Activated naive CD4-positive, alpha-beta T cell treated with anti-CD3 and anti-CD28 coated beads for 36 hours (primary cell): ENCODE data around the gene SEMA4D. TPM values are rescaled to one million over a fixed set of nuclear protein-coding genes. Genes with fewer than 3 reads are reported as not detected.
A peak's percentile ranks its signal among the peaks of the same experiment; 100 is the strongest.

Experiments used
- CTCF ChIA-PET: fragments of 350-600 bp; sonication (Branson Sonifier 250); formaldehyde crosslinking; loops from one replicate; lab custom pipeline; 2021; ENCODE audit warnings: antibody characterized with exemption; lab: Charles Lee
- DNase-seq: peaks from one replicate; pipeline ENCODE4 v3.0.0-alpha.2; 2020
- H3K27ac Mint-ChIP-seq: one replicate; pipeline ENCODE4 v1.8.0; 2021; ENCODE audit warnings: mild to moderate bottlenecking, mixed read lengths
- H3K27me3 Mint-ChIP-seq: one replicate; pipeline ENCODE4 v1.8.0; 2021; ENCODE audit warnings: low read depth, mixed read lengths
- H3K36me3 Mint-ChIP-seq: one replicate; pipeline ENCODE4 v1.8.0; 2021; ENCODE audit warnings: low read depth, mixed read lengths
- H3K4me1 Mint-ChIP-seq: one replicate; pipeline ENCODE4 v1.8.0; 2021; ENCODE audit warnings: low read depth, mixed read lengths
- H3K4me3 Mint-ChIP-seq: one replicate; pipeline ENCODE4 v1.8.0; 2021; ENCODE audit warnings: mild to moderate bottlenecking, moderate library complexity, mixed read lengths
- H3K9me3 Mint-ChIP-seq: one replicate; pipeline ENCODE4 v1.8.0; 2021; ENCODE audit warnings: mixed read lengths
- intact Hi-C: fragments of 100-400 bp; cut with micrococcal nuclease; formaldehyde crosslinking; loops from one replicate; pipeline ENCODE4 v1.15.1; 2023
- total RNA-seq, 2 experiments: library from RNA; stranded (reverse); gene quantifications; one replicate each; pipeline ENCODE4 v1.2.3, GENCODE V29; 2021

Gene SEMA4D
- total RNA-seq, 2 experiments from 2014 or later: 156 to 160 TPM

GRCh38 chr9:89358376-89358916 lies 139.5 kb downstream of the SEMA4D start:
- Mint-ChIP-seq H3K27ac (peak overlapping the region; percentile 63), H3K4me3 (no peak overlapping the region), H3K27me3 (no peaks in the 10 kb centered on the region), H3K9me3 (no peaks in the 10 kb centered on the region), H3K36me3 (peaks cover 52% of the 10 kb centered on the region), H3K4me1 (peaks cover 2% of the 10 kb centered on the region)
- intact Hi-C loops: no loop called here
- CTCF ChIA-PET: interaction anchor here (0.6 to 1.8 kb wide), 2 partner anchors 190 to 350 kb away, joined by 3 to 4 read pairs; no protein-coding TSS in a partner anchor
- no peak for DNase-seq

DNA sequence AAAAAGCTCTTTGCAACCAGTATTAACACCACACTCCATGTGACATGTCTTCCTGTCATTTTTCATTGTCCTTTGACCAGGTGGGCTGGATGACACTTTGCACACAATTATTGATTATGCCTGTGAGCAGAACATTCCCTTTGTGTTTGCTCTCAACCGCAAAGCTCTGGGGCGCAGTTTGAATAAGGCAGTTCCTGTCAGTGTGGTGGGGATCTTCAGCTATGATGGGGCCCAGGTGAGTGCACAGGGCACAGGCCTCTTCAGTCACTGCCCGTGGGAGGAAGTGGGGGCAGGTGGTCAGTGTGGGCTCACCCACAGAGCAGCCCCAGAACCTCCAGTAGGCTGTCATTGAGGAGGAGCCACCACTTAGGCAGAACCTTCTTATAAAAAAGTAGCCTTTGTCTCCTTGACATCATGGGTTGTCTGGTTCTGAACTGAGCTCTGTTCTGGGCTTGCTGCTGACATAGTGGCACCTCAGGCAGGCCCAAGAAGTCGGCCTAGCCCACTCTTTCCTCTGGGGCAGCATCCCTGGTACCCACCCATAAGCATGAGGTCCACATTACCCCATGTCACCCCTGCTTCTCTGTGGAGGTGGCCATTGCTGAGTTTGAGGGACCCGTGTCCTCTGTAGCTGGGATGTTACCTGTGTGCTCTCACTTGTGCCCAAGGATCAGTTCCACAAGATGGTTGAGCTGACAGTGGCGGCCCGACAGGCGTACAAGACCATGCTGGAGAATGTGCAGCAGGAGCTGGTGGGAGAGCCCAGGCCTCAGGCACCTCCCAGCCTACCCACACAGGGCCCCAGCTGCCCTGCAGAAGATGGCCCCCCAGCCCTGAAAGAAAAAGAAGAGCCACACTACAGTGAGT lies 140.3 kb downstream of the SEMA4D start:
- peaks cover 4% of the 10 kb centered on the region for H3K4me1 Mint-ChIP-seq
- CTCF ChIA-PET: interaction anchor here (0.6 to 1.8 kb wide), 4 partner anchors 20 to 350 kb away, joined by 3 to 4 read pairs (median 3); no protein-coding TSS in a partner anchor

DNA sequence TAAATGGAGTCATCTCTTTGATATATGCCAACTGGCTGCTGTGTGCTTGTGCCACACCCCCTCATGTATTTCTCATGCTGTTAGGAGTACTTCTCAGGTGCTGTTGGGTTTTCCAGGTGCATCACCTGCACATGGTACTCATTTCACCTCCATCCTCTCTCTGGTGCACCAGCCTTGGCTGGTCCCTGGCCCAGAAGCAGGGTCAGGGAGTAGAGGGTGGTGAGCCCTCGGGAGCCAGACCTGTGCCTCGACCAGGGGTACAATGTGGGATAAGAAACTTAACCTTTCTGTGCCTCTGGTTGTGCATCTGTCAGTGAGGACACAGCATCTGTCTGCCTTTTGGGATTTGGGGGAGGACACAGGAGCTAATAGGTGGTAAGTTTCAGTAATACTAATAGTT lies 141.1 kb downstream of the SEMA4D start:
- Mint-ChIP-seq H3K27ac (no peak overlapping the region), H3K4me3 (no peak overlapping the region), H3K4me1 (peaks cover 12% of the 10 kb centered on the region), H3K36me3 (peaks cover 60% of the 10 kb centered on the region), H3K9me3 (no peaks in the 10 kb centered on the region), H3K27me3 (no peaks in the 10 kb centered on the region)
- intact Hi-C loops: no loop called here
- DNase-seq: no peak
- CTCF ChIA-PET: interaction anchor here (1.1 to 1.8 kb wide), 2 partner anchors 21 to 192 kb away, joined by 3 to 4 read pairs; no protein-coding TSS in a partner anchor

More for the DNA sequence above, 140.3 kb downstream of the SEMA4D start:
- peaks cover 54% of the 10 kb centered on the region for H3K36me3 Mint-ChIP-seq
- no peaks in the 10 kb centered on the region for H3K27me3 Mint-ChIP-seq
- no peak for DNase-seq
- intact Hi-C loops: no loop called here
- H3K4me3 Mint-ChIP-seq: no peak overlapping the region
- H3K27ac Mint-ChIP-seq: no peak overlapping the region
- H3K9me3 Mint-ChIP-seq: no peaks in the 10 kb centered on the region

DNA sequence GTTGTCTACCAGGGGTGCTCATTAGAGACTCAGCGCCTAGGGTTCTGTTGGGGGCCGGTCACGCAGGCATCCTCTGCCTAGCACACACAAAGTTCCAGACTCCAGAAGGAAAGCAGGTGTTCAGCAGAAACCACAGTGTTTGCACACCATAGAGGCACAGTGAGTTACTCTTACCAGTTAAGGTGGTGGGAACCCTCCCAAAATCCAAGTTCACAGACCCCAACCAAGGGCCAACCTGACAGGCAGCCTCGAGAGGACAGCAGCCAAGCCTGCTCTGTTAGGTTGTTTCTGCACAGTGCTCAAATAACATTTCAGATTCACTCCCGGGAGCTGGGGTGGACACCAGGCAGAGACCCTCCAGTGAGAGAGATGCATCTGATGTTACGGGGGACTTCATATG lies 143.4 kb downstream of the SEMA4D start:
- H3K4me1 Mint-ChIP-seq: peaks cover 20% of the 10 kb centered on the region
- H3K9me3 Mint-ChIP-seq: no peaks in the 10 kb centered on the region
- H3K36me3 Mint-ChIP-seq: peaks cover 53% of the 10 kb centered on the region
- CTCF ChIA-PET: no interaction called here
- intact Hi-C loops: no loop called here
- peak overlapping the region; percentile 14 for H3K27ac Mint-ChIP-seq
- H3K27me3 Mint-ChIP-seq: no peaks in the 10 kb centered on the region
- no peak overlapping the region for H3K4me3 Mint-ChIP-seq
- no peak for DNase-seq

DNA sequence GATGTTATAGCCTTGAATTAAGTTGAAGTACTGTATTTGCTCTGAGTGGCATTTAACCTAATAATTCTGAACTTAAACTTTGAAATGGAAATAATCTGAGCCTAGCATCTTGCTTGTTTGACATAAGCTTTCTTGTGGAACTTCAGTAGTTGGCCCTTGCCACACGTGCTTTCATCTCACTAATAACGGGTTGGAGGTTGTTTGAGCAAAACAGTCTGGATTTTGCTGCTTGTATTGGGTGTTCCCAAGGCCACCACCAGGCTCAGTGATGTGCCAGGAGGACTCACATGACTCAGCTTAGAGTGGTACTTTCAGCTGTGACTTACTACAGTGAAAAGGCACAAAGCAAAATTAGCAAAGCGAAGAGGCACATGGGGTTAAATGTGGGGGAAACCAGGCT lies 143.9 kb downstream of the SEMA4D start:
- CTCF ChIA-PET: no interaction called here
- Mint-ChIP-seq H3K9me3 (no peaks in the 10 kb centered on the region), H3K4me1 (peaks cover 20% of the 10 kb centered on the region), H3K27ac (peak overlapping the region; percentile 15), H3K36me3 (peaks cover 50% of the 10 kb centered on the region), H3K27me3 (no peaks in the 10 kb centered on the region), H3K4me3 (no peak overlapping the region)
- intact Hi-C loops: no loop called here
- DNase-seq: no peak

DNA sequence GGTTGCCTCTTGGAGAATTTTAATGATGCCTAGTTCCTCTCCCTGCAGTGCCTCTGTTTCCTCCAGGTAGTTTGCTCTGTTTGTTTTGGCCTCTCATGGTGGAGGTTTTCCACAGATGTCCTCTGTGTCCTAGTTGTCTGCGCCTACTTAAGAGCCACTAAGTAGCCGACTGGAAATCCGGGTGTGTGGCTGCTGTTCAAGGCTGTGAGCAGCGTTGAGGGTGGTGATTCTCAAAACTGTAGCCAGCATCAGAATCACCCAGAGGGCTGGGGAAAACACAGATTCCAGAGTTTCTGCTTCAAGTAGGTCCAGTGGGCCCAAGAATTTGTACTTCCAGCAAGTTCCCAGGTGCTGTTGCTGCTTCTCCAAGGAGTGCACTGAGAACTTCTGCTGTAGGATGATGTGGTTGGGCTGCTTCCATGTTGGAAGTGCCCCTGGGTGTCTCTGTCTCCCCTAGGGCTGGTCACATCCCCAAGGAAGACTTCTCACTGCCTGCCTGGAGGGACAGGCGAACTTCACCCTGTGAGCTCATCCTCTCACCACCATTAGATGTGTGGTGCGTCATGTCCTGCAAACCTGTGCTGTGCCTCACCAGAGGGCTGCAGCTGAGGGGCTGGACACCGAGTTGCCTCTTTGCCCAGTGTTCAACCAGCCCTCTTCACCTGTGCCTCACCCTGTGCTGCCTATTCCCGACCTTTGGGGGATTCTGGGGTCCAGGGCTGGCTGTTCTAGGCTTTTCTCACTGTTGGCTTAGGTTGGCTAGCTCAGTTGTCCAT lies 144.9 kb downstream of the SEMA4D start:
- no peak for DNase-seq
- Mint-ChIP-seq H3K36me3 (peaks cover 48% of the 10 kb centered on the region), H3K27me3 (no peaks in the 10 kb centered on the region), H3K9me3 (no peaks in the 10 kb centered on the region), H3K27ac (peak overlapping the region; percentile 62), H3K4me3 (no peak overlapping the region), H3K4me1 (peaks cover 20% of the 10 kb centered on the region)
- CTCF ChIA-PET: interaction anchor here (0.6 kb wide), 1 partner anchor 750 kb away, joined by 4 read pairs; no protein-coding TSS in a partner anchor
- intact Hi-C loops: no loop called here

DNA sequence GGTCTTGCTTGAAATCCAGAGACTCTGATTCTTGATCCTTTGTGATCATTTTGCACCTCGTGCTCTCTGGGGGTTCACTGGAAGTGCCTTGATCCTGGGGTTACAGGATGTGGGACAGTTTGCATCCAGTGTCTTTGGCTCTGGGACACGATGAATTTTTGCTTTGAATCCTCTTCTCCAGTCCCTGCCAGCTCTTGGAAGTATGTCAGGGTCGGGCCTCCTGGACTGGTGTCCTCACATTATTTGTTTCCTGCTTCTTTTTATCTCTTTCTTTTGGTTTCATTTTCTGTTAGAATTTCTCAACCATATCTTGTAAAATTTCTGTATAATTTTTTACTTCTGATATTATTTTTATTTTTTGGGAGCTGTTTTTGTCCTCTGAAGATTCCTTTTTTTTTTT lies 145.5 kb downstream of the SEMA4D start:
- H3K4me3 Mint-ChIP-seq: no peak overlapping the region
- CTCF ChIA-PET: interaction anchor here (0.6 kb wide), 1 partner anchor 751 kb away, joined by 4 read pairs; no protein-coding TSS in a partner anchor
- H3K27me3 Mint-ChIP-seq: no peaks in the 10 kb centered on the region
- intact Hi-C loops: no loop called here
- no peaks in the 10 kb centered on the region for H3K9me3 Mint-ChIP-seq
- peaks cover 45% of the 10 kb centered on the region for H3K36me3 Mint-ChIP-seq
- H3K27ac Mint-ChIP-seq: peak overlapping the region; percentile 70
- no peak for DNase-seq
- H3K4me1 Mint-ChIP-seq: peaks cover 20% of the 10 kb centered on the region

GRCh38 chr9:89351584-89352300 lies 146.2 kb downstream of the SEMA4D start:
- Mint-ChIP-seq H3K4me3 (no peak overlapping the region), H3K36me3 (peaks cover 46% of the 10 kb centered on the region)

DNA sequence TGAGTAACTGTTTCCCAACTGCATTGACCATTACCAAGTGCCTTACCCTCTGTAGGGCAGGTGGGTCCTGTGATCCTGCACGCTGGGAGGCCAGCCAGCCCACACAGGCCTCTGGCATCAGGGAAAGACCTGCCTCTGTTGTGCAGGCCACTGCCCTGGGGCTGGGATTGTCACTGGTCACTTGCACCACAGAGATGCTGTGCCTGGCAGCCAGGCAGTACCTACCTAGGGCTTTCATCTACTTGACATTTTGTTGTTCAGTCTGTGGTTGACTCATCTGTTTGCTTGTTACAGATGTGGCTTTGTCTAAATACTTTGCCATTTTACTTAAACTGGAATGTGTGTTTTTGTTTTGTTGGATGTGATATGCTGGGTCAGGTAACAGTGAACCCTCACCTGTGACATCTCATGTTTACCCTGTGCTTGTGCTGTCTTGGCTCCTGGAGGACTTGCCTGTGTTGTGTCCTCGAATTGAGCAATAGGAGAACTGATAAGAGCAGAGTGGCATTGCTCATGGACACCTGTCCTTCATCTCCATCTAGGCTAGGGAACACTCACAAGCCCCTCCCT lies 146.8 kb downstream of the SEMA4D start:
- intact Hi-C loops: no loop called here
- no peaks in the 10 kb centered on the region for H3K9me3 Mint-ChIP-seq
- DNase-seq: no peak
- no peak overlapping the region for H3K4me3 Mint-ChIP-seq
- CTCF ChIA-PET: no interaction called here
- H3K36me3 Mint-ChIP-seq: peaks cover 42% of the 10 kb centered on the region
- H3K4me1 Mint-ChIP-seq: peaks cover 20% of the 10 kb centered on the region
- H3K27ac Mint-ChIP-seq: no peak overlapping the region
- H3K27me3 Mint-ChIP-seq: no peaks in the 10 kb centered on the region

More at GRCh38 chr9:89351584-89352300, 146.2 kb downstream of the SEMA4D start:
- Mint-ChIP-seq H3K4me1 (peaks cover 20% of the 10 kb centered on the region), H3K9me3 (no peaks in the 10 kb centered on the region), H3K27ac (peak overlapping the region; percentile 63), H3K27me3 (no peaks in the 10 kb centered on the region)
- intact Hi-C loops: no loop called here
- DNase-seq: no peak
- CTCF ChIA-PET: no interaction called here

- H3K27ac Mint-ChIP-seq: no peak overlapping the region
- CTCF ChIA-PET: no interaction called here
Measured at GRCh38 chr9:89349607-89350006, 148.3 kb downstream of the SEMA4D start.

DNA sequence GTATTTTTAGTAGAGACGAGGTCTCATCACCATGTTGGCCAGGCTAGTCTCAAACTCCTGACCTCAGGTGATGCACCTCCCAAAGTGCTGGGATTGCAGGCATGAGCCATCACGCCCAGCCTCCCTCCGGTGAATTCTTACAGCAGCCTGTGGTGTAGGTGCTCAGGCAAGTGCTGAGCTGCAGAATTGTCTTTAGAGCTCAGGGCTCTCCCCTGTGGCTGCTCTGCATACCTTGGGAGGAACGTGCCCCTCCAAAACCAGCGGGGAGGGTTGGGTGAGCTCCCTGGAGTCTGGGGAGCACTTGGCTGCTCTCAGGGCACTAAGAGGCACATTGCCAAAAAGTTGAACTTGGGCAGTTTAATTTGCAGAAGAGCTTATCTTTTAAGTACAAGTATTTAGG lies 150.3 kb downstream of the SEMA4D start:
- no peak overlapping the region for H3K27ac Mint-ChIP-seq

More at GRCh38 chr9:89349607-89350006, 148.3 kb downstream of the SEMA4D start:
- DNase-seq: no peak
- Mint-ChIP-seq H3K36me3 (peaks cover 45% of the 10 kb centered on the region), H3K9me3 (no peaks in the 10 kb centered on the region), H3K4me1 (peaks cover 20% of the 10 kb centered on the region), H3K27me3 (no peaks in the 10 kb centered on the region), H3K4me3 (no peak overlapping the region)
- intact Hi-C loops: no loop called here

More for the DNA sequence above, 150.3 kb downstream of the SEMA4D start:
- H3K27me3 Mint-ChIP-seq: no peaks in the 10 kb centered on the region
- intact Hi-C loops: no loop called here
- CTCF ChIA-PET: no interaction called here
- peaks cover 57% of the 10 kb centered on the region for H3K36me3 Mint-ChIP-seq
- no peak for DNase-seq
- no peaks in the 10 kb centered on the region for H3K9me3 Mint-ChIP-seq
- H3K4me1 Mint-ChIP-seq: peaks cover 27% of the 10 kb centered on the region
- no peak overlapping the region for H3K4me3 Mint-ChIP-seq
